Pons (tissue), 1 donor: Measurements from ENCODE around the gene ZFAND4.
A peak's percentile ranks its signal among the peaks of the same experiment; 100 is the strongest.
"Not testable (repeated sequence)": the region's sequence is repeated elsewhere in the genome, so short reads cannot be mapped to it uniquely, and the experiment has no call there.

Experiments used
- DNase-seq: peaks from one replicate; pipeline ENCODE4 v3.0.0-alpha.2; 2016; ENCODE audit warnings: low spot score

The ZFAND4 gene

DNA sequence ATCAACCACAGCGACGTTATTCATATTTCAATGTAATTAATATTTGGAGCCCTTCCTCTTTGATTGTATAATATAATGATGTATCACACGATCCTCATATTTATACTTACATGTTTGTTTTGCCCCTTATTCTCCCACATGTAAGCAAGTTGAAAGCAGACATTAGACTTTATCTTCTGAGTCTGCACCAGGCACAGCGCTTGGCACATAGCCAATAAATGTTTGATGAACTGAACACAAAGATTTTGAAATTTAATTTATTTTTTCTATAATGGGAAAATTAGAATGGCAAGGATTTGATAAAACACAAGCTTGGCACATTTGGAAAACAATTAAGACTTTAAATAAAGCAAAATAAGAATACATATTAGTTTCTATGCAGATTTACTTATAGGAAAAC lies 31.6 kb downstream of the ZFAND4 start:
- no peak for DNase-seq

DNA sequence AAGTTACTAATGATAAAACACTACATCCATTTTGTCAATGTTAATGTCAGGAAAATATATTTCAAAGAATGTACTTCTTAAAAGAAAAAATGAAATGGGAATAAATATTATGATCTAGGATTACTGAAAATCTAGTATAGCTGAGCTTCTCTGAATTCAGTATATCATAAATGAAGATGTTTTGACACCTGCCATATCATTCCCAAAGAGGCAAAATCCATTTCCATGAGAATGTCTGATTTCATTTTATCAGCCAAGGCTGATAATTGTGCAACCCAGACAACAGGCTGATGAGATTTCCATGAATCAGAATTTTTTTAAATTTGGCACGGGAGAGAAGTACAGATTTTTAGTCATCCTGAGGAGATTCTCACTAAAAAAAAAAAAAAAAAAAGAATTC lies 32.5 kb downstream of the ZFAND4 start:
- no peak for DNase-seq

DNA sequence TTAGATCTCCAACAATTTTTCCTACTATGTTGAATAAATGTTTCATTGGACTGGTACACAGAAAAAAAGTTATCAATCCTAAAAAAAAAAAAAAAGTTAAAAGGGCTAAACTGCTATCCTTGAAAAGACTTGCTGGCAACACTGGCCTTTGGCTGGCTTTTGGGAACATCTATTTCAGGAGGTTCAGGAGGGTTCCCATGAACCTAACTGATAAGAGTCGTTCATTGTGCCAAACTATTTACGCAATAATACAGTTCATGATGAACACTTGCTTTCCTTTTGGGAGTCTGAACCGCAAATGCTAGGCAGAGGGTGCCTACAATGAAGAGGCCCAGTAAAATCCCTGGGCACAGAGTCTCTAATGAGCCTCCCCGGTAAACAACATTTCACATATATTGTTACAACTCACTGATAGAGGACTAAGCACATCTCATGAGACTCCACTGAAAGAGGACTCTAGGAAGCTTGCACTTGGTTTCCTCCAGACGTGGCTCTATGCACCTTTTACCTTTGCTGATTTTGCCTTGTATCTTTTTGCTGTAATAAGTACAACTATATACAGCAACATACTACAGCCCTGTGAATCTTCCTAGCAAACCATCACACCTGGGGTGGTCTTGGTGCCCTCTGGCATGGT lies 45.0 kb downstream of the ZFAND4 start:
- DNase-seq, result no peak

DNA sequence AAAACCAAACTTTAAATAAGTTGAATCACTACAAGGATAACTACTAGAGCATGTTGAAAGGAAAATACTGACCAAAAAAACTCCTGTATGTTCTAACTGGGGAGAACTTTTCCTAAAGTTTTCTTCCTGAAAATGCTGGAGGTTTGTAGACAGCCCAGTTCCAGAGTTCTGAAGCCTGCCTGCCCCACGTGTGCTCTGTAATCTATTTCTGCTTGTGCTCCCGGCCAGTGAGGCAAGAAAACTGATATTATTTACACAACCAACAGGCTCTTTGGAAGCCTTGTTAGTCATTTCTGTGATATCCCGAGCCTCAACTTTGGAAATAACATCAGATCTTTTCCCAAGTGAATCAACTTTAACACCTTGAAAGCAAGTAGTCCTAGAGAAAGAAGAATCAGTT lies 46.7 kb downstream of the ZFAND4 start:
- DNase-seq, result no peak

DNA sequence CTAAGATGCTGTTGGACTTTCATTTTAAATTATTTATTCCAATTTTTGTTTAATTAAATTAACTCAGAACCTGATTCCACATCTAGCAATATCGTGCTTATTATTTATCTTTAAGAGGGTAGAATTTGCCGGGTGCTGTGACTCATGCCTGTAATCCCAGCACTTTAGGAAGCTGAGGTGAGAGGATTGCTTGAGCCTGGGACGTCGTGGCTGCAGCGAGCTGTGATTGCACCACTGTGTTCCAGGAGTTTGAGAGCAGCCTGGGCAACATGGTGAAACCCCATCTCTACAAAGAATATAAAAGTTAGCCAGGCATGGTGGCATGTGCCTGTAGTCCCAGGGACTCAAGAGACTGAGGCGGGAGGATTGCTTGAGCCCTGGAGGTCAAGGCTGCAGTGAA lies 47.8 kb downstream of the ZFAND4 start:
- no peak for DNase-seq

DNA sequence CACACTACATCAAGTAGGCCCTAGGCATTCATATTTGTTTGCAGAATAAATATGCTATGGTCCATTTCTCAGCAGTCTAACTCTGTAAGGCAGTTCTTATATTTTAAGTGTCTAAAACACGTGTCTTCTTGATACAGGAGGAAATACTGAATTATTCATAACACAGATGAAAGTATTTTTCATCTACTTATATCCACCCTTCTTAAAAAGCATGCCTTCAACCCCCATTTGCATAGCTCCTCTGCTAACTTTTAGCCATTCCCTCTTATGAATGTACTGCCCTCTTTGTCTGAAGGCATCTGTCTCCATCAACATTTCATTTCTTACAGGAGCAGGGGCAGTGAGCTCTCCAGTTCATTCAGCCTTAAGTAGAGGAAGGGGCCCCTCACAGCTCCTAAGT lies 57.7 kb downstream of the ZFAND4 start:
- no peak for DNase-seq

DNA sequence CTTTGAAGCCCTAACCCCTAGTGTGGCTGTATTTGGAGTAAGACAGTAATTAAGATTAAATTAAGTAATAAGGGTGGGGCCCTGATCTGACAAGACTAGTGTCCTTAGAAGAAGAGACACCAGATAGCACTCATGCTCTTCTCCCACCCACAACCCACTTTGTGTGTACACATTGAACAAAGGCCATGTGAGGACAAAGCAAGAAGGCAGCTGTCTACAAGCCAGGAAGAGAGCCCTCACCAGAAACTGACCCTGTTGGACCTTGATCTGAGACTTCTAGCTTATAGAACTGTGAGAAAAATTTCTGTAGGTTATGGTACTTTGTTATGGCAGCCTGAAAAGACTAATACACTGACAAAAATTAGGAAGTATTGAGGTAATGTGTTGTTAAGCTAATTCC lies 59.8 kb downstream of the ZFAND4 start:
- DNase-seq, result no peak

DNA sequence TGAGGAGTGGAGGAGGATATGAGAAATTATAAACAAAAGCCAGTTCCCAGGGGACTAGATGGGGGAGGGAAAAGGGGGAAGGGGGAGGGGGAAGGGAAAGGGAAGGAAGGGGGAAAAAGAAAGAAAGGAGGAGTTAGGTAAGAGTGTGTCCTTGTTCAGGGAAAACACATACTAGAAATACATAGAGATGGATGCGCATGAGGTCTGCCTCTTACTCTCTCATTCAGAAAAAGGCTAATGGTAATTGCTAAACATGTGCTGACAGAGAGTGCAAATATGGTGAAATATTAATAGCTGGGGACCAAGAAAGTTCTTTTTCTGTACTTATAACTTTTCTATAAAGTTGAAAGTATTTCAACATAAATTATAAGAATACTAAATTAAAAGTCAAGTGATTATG lies 64.5 kb downstream of the ZFAND4 start:
- DNase-seq, result no peak

DNA sequence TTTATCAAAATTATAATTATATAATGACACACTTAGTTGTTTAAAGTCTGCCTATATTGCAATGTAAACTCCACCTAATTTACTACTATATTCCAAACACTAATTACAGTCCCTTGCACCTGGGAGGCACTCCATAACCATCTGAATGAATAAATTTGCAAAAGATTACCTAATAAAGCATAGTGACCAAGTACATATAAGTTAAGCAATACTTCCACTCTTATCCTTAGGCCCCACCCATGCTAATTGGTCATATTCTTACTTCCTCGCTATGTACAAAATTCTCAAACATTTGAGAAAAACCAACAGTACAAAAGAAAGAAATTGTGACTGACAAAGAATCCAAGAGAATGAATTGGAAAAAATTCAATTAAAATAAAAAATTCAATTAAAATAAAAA lies 65.3 kb downstream of the ZFAND4 start:
- no peak for DNase-seq

DNA sequence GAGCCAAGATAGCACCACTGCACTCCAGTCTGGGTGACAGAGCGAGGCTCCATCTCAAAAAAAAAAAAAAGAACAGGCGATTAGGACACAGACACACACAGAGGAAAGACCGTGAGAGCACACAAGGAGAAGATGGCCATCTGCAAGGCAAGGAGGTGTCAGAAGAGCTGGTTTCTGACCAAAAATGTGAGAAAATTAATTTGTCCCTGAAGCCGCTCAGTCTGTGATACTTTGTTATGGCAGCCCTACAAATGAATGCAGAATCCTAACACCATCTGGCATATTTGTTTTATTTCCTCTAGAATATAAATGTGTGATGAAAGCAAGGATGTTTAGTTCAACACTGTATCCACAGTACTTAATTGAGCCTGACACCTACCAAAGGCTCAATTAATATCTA lies 69.7 kb downstream of the ZFAND4 start:
- no peak for DNase-seq

DNA sequence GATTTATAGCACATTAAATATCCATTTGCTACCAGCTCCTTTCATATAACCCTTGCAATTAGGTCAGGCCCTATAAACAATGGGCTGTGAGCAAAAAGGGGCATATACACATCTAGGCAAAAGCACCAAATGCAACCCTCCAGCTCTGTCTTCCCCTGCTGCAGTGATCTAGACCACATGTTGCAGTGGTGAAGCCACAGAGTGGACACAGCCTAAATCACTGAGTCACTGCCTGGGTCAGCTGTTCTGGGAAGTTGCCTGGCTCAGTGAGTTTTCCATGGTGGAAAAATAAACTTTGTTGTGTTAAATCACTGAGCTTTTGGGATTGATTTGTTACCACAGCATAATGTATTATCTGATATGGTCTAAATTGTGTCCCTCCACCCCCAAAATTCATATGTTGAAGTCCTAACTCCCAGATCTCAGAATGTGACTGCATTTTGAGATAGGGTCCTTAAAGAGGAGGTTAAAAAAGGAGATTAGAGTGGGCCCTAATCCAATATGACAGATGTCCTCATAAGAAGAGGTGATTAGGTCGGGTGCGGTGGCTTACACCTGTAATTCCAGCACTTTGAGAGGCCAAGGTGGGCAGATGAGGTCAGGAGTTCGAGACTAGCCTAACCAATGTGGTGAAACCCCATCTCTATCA lies 70.4 kb downstream of the ZFAND4 start:
- DNase-seq, result no peak

DNA sequence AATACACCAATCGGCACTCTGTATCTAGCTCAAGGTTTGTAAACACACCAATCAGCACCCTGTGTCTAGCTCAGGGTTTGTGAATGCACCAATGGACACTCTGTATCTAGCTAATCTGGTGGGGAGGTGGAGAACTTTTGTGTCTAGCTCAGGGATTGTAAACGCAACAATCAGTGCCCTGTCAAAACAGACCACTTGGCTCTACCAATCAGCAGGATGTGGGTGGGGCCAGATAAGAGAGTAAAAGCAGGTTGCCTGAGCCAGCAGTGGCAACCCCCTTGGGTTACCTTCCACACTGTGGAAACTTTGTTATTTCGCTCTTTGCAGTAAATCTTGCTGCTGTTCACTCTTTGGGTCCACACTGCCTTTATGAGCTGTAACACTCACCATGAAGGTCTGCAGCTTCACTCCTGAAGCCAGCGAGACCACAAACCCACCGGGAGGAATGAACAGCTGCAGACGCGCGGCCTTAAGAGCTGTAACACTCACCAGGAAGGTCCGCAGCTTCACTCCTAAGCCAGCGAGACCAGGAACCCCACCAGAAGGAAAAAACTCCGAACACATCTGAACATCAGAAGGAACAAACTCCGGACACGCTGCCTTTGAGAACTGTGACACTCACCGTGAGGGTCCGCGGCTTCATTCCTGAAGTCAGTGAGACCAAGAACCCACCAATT lies 71.2 kb downstream of the ZFAND4 start:
- not testable (repeated sequence) for DNase-seq

DNA sequence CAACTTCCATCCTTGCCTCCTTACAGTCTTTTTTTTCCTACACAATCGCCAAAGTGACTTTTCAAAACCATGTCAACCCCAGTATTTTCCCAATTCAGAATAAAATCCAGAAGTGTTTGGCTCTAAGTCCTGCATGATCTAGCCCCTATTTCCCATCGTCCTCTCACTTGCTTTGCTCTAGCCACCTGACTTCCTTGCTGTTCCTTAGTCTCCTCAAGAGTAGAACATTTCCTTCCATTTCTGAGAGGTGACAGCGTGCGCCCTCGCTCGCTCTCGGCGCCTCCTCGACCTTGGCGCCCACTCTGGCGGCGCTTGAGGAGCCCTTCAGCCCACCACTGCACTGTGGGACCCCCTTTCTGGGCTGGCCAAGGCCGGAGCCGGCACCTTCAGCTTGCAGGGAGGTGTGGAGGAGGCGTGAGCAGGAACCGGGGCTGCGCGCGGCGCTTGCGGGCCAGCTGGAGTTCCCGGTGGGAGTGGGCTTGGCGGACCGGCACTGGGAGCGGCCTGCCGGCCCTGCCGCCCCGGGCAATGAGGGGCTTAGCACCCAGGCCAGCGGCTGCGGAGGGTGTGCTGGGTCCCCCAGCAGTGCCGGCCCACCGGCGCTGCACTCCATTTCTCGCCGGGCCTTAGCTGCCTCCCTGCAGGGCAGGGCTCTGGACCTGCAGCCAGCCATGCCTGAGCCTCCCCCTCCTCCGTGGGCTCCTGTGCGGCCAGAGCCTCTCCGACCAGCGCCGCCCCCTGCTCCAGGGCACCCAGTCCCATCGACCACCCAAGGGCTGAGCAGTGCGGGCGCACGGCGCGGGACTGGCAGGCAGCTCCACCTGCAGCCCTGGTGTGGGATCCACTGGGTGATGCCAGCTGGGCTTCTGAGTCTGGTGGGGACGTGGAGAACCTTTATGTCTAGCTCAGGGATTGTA lies 72.0 kb downstream of the ZFAND4 start:
- DNase-seq, result not testable (repeated sequence)

DNA sequence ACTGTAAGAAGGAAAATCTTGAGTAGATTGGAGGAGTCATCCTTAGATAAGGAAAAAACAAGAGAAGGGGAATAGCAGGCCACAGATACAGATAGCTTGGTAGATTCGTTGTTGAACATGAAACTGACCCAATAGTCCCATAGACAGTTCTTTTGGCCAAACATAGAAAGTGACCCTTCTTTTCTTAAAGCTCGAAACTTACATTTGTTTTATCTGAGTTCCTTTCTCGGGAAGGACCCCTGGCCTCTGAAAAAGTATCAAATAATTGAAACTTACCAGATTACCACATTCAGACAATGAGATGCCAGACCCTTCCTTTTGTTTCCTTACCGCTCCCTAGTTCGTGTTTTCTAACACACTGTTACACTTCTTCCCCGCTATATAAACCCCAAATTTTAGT lies 72.9 kb downstream of the ZFAND4 start:
- no peak for DNase-seq

DNA sequence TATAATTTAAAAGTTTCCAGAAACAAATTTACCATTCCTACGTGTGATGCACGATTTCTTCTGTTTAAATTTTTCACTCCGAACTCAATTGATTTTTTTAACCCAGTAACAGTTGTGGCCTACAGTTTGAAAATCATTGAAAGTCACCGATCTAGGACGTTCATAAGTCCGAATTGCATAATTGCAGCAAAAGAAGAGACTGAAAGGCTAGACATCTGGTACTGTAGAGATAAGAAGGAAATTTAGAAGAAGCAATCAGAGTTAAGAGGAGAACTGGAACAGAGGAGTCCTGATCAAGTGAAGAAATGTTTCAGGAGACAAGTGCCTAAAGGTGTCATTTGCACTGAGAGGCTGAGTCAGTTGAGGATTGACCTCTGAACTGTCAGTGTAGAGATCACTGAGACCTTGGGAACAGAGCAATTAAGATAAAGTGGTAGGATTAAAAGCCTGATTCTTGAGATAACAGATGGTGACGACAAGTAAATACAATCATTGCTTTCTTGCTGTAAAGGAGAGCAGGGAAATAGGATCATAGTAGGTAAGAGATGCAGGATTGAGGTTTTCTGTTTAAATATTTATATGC lies 73.5 kb downstream of the ZFAND4 start:
- DNase-seq, result no peak

DNA sequence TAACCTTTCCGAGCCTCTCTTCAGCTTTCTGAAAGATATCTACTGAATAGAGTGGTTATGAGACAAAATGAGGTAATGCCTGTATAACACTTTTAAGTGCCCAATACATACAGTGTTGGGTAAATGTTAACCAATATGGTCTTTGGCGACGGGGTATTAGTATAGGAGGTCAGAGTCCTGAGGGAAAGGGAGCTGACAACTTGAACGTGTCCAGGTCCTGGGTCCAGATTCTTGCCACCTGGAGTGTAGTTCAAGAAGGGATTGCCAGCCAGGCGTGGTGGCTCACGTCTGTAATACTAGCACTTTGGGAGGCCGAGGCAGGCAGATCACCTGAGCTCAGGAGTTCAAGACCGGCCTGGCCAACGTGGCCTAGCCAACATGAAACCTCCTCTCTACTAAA lies 76.0 kb downstream of the ZFAND4 start:
- DNase-seq, result no peak

DNA sequence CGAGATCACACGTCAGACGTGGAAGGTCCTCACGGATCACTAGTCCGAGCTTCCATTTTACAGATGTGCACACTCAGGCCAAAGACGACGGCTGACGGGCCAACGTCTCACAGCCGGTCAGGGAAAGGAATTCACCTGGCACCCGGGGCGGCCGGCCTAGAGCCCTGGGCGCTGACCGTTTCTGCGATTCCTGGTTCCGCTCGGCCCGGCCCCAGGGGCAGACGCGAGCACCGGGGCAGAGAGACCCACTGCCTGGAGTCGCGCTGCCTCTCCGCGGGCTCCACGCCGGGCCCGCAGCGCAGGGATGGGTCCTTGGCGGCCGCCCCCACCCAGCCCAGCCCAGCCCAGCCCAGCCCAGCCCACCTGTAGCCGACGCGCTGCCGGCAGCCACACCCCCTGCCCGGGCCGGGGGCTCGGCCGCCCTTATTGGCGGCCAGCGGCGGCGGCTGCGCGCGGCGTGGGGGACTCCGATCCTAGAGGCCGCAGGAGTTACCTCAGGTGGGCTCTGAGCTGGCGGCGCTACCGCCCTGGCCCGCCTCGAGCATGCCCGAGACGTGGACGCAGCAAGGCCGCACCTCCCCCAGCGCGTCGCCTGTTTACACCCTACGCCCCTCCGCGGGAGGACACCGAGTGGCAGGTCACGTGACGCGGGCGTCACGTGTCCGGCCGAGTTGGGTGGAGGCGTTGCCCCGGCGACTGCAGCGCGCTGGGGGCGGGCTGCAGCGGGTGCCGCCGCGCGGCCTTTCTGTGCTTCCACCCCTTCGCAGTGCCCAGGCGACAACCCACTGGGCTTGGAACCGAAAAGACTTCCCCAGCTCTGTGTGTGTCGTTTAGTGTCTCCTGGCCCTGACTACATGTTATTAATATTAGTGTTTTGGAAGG lies 78.1 kb downstream of the ZFAND4 start:
- peak; percentile 94 for DNase-seq

DNA sequence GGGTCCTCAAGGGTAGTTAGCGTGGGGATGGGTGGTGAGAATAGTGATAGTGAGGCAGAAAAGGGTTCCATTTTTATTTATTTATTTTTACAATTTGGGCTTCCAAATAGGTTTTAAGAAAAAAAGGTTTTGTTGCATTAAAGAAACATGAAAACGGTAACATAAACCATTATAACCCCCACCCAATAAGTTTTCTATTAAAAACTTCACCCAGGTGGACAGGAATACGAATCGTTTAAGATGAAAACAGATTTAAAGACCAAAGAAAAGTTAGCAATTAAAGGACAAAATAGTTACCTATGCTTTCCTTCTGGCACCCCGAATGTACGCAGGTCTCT lies 78.7 kb downstream of the ZFAND4 start:
- DNase-seq, result peak; percentile 23

DNA sequence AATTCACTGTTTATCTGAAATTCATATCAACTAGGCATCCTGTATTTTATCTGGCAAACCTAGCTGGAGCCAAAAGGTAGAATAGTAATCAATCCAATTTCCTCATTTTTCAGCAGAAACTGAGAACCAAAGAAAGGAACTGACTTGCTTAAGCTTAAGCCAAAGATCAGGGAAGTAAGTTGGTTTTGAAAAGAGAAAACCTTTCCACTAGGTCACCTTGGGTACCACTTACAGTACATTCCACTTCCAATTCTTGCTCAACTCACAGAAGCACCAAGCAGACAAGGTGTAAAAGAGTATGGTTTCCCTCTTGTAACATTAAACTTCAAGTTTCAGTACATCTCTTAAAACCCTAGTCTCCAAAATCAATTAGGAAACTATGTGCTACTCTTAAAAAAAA lies 79.6 kb downstream of the ZFAND4 start:
- peak; percentile 45 for DNase-seq

DNA sequence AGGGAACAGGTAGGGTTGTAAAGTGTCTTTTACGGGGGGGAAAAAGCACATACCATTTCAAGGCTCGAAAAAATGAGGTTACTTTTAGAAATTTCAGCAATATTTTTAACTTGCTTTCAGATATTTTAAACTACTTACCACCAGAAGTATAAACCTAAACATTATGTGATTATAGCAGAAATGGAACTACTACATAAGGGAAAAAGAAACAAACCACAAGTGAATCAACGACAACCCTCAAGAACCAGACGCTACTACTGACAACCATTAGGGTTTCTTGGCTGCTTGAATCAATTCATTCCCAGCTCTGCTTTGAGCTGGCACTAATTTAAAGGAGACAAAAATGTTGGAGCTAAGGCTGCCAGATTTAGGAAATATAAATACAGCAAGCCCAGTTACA lies 80.1 kb downstream of the ZFAND4 start:
- DNase-seq, result peak; percentile 20

DNA sequence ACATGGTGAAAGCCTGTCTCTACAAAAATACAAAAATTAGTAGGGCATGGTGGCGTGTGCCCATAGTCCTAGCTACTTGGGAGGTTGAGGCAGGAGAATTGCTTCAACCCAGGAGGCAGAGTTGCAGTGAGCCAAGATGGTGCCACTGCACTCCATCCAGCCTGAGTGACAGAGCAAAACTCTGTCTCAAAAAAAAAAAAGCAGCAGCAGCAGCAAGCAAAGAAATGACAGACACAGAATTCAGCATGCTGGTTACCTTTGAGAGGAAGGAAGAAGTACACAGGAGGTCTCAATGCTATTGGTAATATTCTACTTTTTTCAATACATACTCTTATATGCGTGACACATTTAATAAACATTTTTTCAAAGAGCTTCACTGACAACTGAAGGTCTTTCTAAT lies 81.3 kb downstream of the ZFAND4 start:
- no peak for DNase-seq
